Loucy (cell line): ENCODE data around the gene ANAPC5.

Experiments used
- CTCF ChIP-seq: fragments of 200-600 bp; sonication (generic); conservative IDR thresholded peaks from 2 replicates; pipeline ENCODE4 v1.5.1; 2014; ENCODE audit warnings: mild to moderate bottlenecking, antibody characterized with exemption, low read length
- EZH2phosphoT487 ChIP-seq: fragments of 200-600 bp; IDR thresholded peaks from 2 replicates; pipeline ENCODE4 v1.6.1; 2018; ENCODE audit warnings: antibody characterized with exemption, mild to moderate bottlenecking, moderate library complexity, borderline replicate concordance

DNA sequence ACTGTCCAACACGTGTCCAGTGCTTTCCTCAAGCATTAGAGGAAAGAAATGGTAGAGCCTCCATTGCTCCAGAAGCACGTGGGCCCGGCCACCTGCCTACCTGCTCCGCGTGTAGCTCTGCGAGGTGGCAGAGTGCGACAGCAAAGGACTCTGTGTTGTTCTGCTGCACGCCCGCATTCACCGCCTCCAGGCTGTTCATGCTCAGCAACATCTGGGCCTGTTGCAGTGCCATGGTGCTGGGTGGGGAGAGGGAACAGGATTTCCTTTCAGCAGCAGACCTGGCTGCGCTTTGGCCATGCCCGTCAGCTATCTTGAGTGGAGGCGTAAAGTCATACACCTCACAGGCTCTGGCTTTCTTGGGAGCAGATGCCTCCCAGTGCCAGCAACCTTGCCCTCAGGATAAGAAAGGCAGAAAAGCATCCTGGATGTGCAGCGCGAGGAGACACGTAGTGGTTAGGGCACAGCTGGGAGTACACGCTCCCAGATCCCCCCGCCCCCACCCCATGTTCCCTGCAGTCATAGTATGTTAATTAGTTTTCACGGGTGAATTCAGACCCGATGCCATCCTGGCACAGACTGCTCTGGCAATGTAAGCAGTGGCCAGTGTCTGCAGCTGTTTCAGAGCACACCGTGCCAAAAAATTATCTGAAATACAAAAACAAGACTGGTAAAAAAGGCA, 25.1 kb downstream of the ANAPC5 start:
- TF ChIP-seq CTCF (no peak), EZH2phosphoT487 (no peak)
